Nephron (organoid): Measurements from ENCODE around the gene TPR.

ENCODE experiments used
- H3K27ac Mint-ChIP-seq, 3 experiments: 2 replicates each; pipeline ENCODE4 v1.8.0; 2020; ENCODE audit warnings: mixed read lengths in 3 of 3, mild to moderate bottlenecking in 2 of 3, moderate library complexity in 1 of 3
- H3K27me3 Mint-ChIP-seq: 2 replicates; pipeline ENCODE4 v1.8.0; 2021; ENCODE audit warnings: low read depth, mild to moderate bottlenecking, moderate library complexity, mixed read lengths
- H3K36me3 Mint-ChIP-seq: 2 replicates; pipeline ENCODE4 v1.8.0; 2020; ENCODE audit warnings: low read depth, mixed read lengths
- H3K4me1 Mint-ChIP-seq: 2 replicates; pipeline ENCODE4 v1.8.0; 2020; ENCODE audit warnings: mixed read lengths
- H3K4me3 Mint-ChIP-seq, 3 experiments: 2 replicates each; pipeline ENCODE4 v1.8.0; 2020; ENCODE audit warnings: mild to moderate bottlenecking in 3 of 3, mixed read lengths in 3 of 3, moderate library complexity in 2 of 3
- H3K9me3 Mint-ChIP-seq: 2 replicates; pipeline ENCODE4 v1.8.0; 2020; ENCODE audit warnings: mixed read lengths
- CTCF ChIP-seq, 3 experiments: fragments of 200-600 bp; sonication (generic); IDR thresholded peaks; one replicate each; pipeline ENCODE4 v1.5.0; 2021; ENCODE audit warnings: antibody characterized with exemption in 3 of 3; ENCODE audit not compliant: unreplicated experiment in 3 of 3

Gene TPR

GRCh38 chr1:186375152-186375928, at the start of gene TPR, which contains the start of gene ODR4:
TPR (minus strand) TSS chr1:186375253; CDS start chr1:186375028, 225 bp downstream.
ODR4 (plus strand) TSS chr1:186375838; CDS start chr1:186379786, 3,948 bp downstream.
- peak within 1 kb of the TSS; percentile 99 to 100 (median 100) for H3K4me3 Mint-ChIP-seq
- peak within 1 kb of the TSS; percentile 98 to 100 (median 99) for H3K27ac Mint-ChIP-seq
- no peaks in the 10 kb centered on the region for H3K4me1 Mint-ChIP-seq

GRCh38 chr1:186424539-186424938, 49.5 kb upstream of the TPR start:
- Mint-ChIP-seq H3K27ac (peak overlapping the region in 1 of 3 experiments; percentile 48), H3K9me3 (no peaks in the 10 kb centered on the region), H3K27me3 (no peaks in the 10 kb centered on the region)

More at GRCh38 chr1:186375152-186375928, at the start of gene TPR, which contains the start of gene ODR4:
- peak; percentile 85 to 95 (median 89) for TF ChIP-seq CTCF (IDR thresholded peaks at IDR 0.05; ENCODE audit: unreplicated experiment in 3 of 3)
- Mint-ChIP-seq H3K27me3 (no peaks in the 10 kb centered on the region), H3K36me3 (peaks cover 29% of the 10 kb centered on the region), H3K9me3 (no peaks in the 10 kb centered on the region)

GRCh38 chr1:186421446-186421845, 46.4 kb upstream of the TPR start:
- Mint-ChIP-seq H3K27me3 (no peaks in the 10 kb centered on the region), H3K4me1 (no peaks in the 10 kb centered on the region), H3K4me3 (no peak overlapping the region), H3K36me3 (peaks cover 26% of the 10 kb centered on the region), H3K27ac (no peak overlapping the region), H3K9me3 (no peaks in the 10 kb centered on the region)
- no peak for TF ChIP-seq CTCF (IDR thresholded peaks at IDR 0.05; ENCODE audit: unreplicated experiment in 3 of 3)

More at GRCh38 chr1:186424539-186424938, 49.5 kb upstream of the TPR start:
- no peak for TF ChIP-seq CTCF (IDR thresholded peaks at IDR 0.05; ENCODE audit: unreplicated experiment in 3 of 3)
- H3K4me3 Mint-ChIP-seq = no peak overlapping the region
- peaks cover 21% of the 10 kb centered on the region for H3K36me3 Mint-ChIP-seq
- no peaks in the 10 kb centered on the region for H3K4me1 Mint-ChIP-seq

- TF ChIP-seq CTCF (IDR thresholded peaks at IDR 0.05; ENCODE audit: unreplicated experiment in 3 of 3) = no peak
- no peak overlapping the region for H3K27ac Mint-ChIP-seq
- no peaks in the 10 kb centered on the region for H3K4me1 Mint-ChIP-seq
- H3K36me3 Mint-ChIP-seq = peaks cover 24% of the 10 kb centered on the region
- H3K9me3 Mint-ChIP-seq = no peaks in the 10 kb centered on the region
- H3K4me3 Mint-ChIP-seq = no peak overlapping the region
- H3K27me3 Mint-ChIP-seq = no peaks in the 10 kb centered on the region
Measured at GRCh38 chr1:186420923-186421322, 45.9 kb upstream of the TPR start.

- Mint-ChIP-seq H3K9me3 (no peaks in the 10 kb centered on the region), H3K36me3 (peaks cover 27% of the 10 kb centered on the region), H3K4me3 (no peak overlapping the region), H3K27ac (no peak overlapping the region), H3K27me3 (no peaks in the 10 kb centered on the region), H3K4me1 (no peaks in the 10 kb centered on the region)
- TF ChIP-seq CTCF (IDR thresholded peaks at IDR 0.05; ENCODE audit: unreplicated experiment in 3 of 3) = no peak
Measured at GRCh38 chr1:186420311-186420710, 45.3 kb upstream of the TPR start.
